ENCODE results near the gene FOXJ1. TPM values are rescaled to one million over a fixed set of nuclear protein-coding genes. Genes with fewer than 3 reads are reported as not detected.

FOXJ1 gene
- total RNA-seq, 1 donor from 2014 or later = under 0.01 TPM

DNA sequence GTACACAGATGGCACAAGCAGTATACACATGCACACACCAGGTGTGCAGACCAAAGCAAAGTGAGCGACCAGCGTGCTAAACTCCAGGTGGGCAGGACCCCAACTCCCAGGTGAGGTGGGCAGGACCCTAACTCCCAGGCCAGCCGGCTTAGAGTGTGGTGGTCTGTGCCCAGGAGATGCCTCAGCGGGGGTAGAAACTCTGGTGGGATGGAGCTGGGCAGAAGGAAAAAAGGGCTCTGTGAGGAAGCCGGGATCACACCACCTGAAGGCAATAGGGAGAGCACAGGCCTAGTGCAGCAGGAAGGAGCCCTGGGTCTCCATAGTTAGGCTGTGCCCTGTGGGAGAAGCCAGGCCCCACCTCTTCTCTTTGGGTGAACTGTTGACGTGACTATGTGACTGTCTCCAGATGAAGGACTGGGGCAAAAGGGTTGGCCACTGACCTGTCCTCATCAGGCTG lies 1.6 kb upstream of the FOXJ1 start:
- peaks cover 28 to 34% (median 34%) of the 10 kb centered on the region in 3 donors for H3K27me3 ChIP-seq (ENCODE audit: control insufficient read depth in 3 of 3, insufficient read depth in 3 of 3, low read length in 3 of 3)
- H3K27ac ChIP-seq (ENCODE audit: low read depth, low read length) = no peak overlapping the region
- H3K4me3 ChIP-seq (ENCODE audit: low read length in 3 of 3) = no peak overlapping the region
- H3K36me3 ChIP-seq (ENCODE audit: control insufficient read depth in 3 of 3, insufficient read depth in 3 of 3, low read length in 3 of 3) = peaks cover 10 to 11% (median 11%) of the 10 kb centered on the region in 3 donors
- H3K9ac ChIP-seq (ENCODE audit: low read depth in 1 of 3, low read length in 3 of 3) = no peak overlapping the region
- peaks cover 16 to 36% (median 33%) of the 10 kb centered on the region in 3 donors for H3K4me1 ChIP-seq (ENCODE audit: control insufficient read depth in 3 of 3, insufficient read depth in 3 of 3, low read length in 3 of 3)
- H3K9me3 ChIP-seq (ENCODE audit: control insufficient read depth in 3 of 3, low read length in 3 of 3) = no peaks in the 10 kb centered on the region

- peak overlapping the region in 1 of 3 donors; percentile 54 for H3K9ac ChIP-seq (ENCODE audit: low read depth in 1 of 3, low read length in 3 of 3)
- peaks cover 32 to 39% (median 39%) of the 10 kb centered on the region in 3 donors for H3K27me3 ChIP-seq (ENCODE audit: control insufficient read depth in 3 of 3, insufficient read depth in 3 of 3, low read length in 3 of 3)
- peaks cover 10 to 11% (median 11%) of the 10 kb centered on the region in 3 donors for H3K36me3 ChIP-seq (ENCODE audit: control insufficient read depth in 3 of 3, insufficient read depth in 3 of 3, low read length in 3 of 3)
- peak overlapping the region in 2 of 3 donors; percentile 55 to 69 for H3K4me3 ChIP-seq (ENCODE audit: low read length in 3 of 3)
- H3K4me1 ChIP-seq (ENCODE audit: control insufficient read depth in 3 of 3, insufficient read depth in 3 of 3, low read length in 3 of 3) = peaks cover 16 to 36% (median 33%) of the 10 kb centered on the region in 3 donors
- no peaks in the 10 kb centered on the region for H3K9me3 ChIP-seq (ENCODE audit: control insufficient read depth in 3 of 3, low read length in 3 of 3)
- H3K27ac ChIP-seq (ENCODE audit: low read depth, low read length) = no peak overlapping the region
These were observed 1.1 kb upstream of the FOXJ1 start for GRCh38 chr17:76142039-76142584.

- H3K36me3 ChIP-seq (ENCODE audit: control insufficient read depth in 3 of 3, insufficient read depth in 3 of 3, low read length in 3 of 3) = peaks cover 6 to 11% (median 7%) of the 10 kb centered on the region in 3 donors
- H3K4me3 ChIP-seq (ENCODE audit: low read length in 3 of 3) = peak overlapping the region in 2 of 3 donors; percentile 29 to 69
- no peak overlapping the region for H3K27ac ChIP-seq (ENCODE audit: low read depth, low read length)
- peaks cover 16 to 32% (median 27%) of the 10 kb centered on the region in 3 donors for H3K4me1 ChIP-seq (ENCODE audit: control insufficient read depth in 3 of 3, insufficient read depth in 3 of 3, low read length in 3 of 3)
- H3K9me3 ChIP-seq (ENCODE audit: control insufficient read depth in 3 of 3, low read length in 3 of 3) = no peaks in the 10 kb centered on the region
- H3K9ac ChIP-seq (ENCODE audit: low read depth in 1 of 3, low read length in 3 of 3) = no peak overlapping the region
- peaks cover 44 to 50% (median 50%) of the 10 kb centered on the region in 3 donors for H3K27me3 ChIP-seq (ENCODE audit: control insufficient read depth in 3 of 3, insufficient read depth in 3 of 3, low read length in 3 of 3)
These were observed 309 bp downstream of the FOXJ1 start for GRCh38 chr17:76140661-76141211.

GRCh38 chr17:76139801-76140660 lies 1.0 kb downstream of the FOXJ1 start:
- no peak overlapping the region for H3K4me3 ChIP-seq (ENCODE audit: low read length in 3 of 3)
- no peak overlapping the region for H3K9ac ChIP-seq (ENCODE audit: low read depth in 1 of 3, low read length in 3 of 3)
- H3K36me3 ChIP-seq (ENCODE audit: control insufficient read depth in 3 of 3, insufficient read depth in 3 of 3, low read length in 3 of 3) = peaks cover 4 to 7% (median 5%) of the 10 kb centered on the region in 3 donors
- peaks cover 12 to 28% (median 22%) of the 10 kb centered on the region in 3 donors for H3K4me1 ChIP-seq (ENCODE audit: control insufficient read depth in 3 of 3, insufficient read depth in 3 of 3, low read length in 3 of 3)
- H3K27ac ChIP-seq (ENCODE audit: low read depth, low read length) = no peak overlapping the region
- peaks cover 51 to 57% (median 57%) of the 10 kb centered on the region in 3 donors for H3K27me3 ChIP-seq (ENCODE audit: control insufficient read depth in 3 of 3, insufficient read depth in 3 of 3, low read length in 3 of 3)
- no peaks in the 10 kb centered on the region for H3K9me3 ChIP-seq (ENCODE audit: control insufficient read depth in 3 of 3, low read length in 3 of 3)

GRCh38 chr17:76138896-76139752 lies 1.9 kb downstream of the FOXJ1 start:
- peaks cover 57 to 60% (median 60%) of the 10 kb centered on the region in 3 donors for H3K27me3 ChIP-seq (ENCODE audit: control insufficient read depth in 3 of 3, insufficient read depth in 3 of 3, low read length in 3 of 3)
- no peak overlapping the region for H3K9ac ChIP-seq (ENCODE audit: low read depth in 1 of 3, low read length in 3 of 3)
- no peak overlapping the region for H3K4me3 ChIP-seq (ENCODE audit: low read length in 3 of 3)
- H3K36me3 ChIP-seq (ENCODE audit: control insufficient read depth in 3 of 3, insufficient read depth in 3 of 3, low read length in 3 of 3) = no peaks in the 10 kb centered on the region
- H3K27ac ChIP-seq (ENCODE audit: low read depth, low read length) = no peak overlapping the region
- peaks cover 10 to 22% (median 21%) of the 10 kb centered on the region in 3 donors for H3K4me1 ChIP-seq (ENCODE audit: control insufficient read depth in 3 of 3, insufficient read depth in 3 of 3, low read length in 3 of 3)
- H3K9me3 ChIP-seq (ENCODE audit: control insufficient read depth in 3 of 3, low read length in 3 of 3) = no peaks in the 10 kb centered on the region

GRCh38 chr17:76138234-76138895 lies 2.7 kb downstream of the FOXJ1 start:
- Histone ChIP-seq H3K36me3 (ENCODE audit: control insufficient read depth in 3 of 3, insufficient read depth in 3 of 3, low read length in 3 of 3) (no peaks in the 10 kb centered on the region), H3K9me3 (ENCODE audit: control insufficient read depth in 3 of 3, low read length in 3 of 3) (no peaks in the 10 kb centered on the region), H3K9ac (ENCODE audit: low read depth in 1 of 3, low read length in 3 of 3) (no peak overlapping the region), H3K4me1 (ENCODE audit: control insufficient read depth in 3 of 3, insufficient read depth in 3 of 3, low read length in 3 of 3) (peaks cover 10 to 22% (median 18%) of the 10 kb centered on the region in 3 donors), H3K4me3 (ENCODE audit: low read length in 3 of 3) (no peak overlapping the region), H3K27me3 (ENCODE audit: control insufficient read depth in 3 of 3, insufficient read depth in 3 of 3, low read length in 3 of 3) (peaks cover 62 to 65% (median 63%) of the 10 kb centered on the region in 3 donors), H3K27ac (ENCODE audit: low read depth, low read length) (no peak overlapping the region)

DNA sequence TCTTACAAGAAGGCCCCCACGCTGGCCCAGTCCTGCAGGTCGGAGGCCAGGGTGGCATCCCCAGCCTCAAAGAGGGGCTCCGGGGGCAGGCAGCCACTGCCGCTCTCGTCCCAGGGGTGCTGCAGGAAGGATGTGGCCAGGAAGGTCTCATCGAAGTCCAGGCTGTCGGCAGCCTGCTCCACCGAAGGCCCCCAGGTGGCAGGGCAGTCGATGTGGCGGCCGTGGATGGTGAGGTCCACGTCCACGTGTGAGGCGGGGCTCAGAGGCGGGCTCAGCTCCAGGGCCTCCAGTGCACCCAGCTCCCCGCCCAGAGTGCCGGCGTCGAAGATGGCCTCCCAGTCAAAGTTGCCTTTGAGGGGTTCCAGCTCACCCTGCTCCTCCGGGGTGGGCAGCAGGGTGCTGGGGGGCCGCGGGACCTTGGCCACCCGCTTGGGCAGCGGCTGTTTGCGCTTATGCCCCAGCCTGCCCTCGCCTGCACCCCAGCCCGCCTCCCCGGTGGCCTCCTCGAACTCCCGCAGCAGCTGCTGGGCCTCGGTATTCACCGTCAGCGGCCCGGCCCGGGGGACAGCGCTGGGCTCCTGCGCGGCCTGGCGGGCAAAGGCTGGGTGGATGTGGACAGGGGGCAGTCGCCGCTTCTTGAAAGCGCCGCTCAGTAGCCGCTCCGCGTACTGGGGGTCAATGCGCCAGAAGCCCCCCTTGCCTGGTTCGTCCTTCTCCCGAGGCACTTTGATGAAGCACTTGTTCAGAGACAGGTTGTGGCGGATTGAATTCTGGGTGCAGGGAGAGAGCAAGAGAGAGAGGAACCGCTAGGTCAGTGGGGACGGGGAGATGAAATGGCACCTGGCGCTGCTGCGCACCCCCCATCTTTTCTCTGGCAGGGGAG lies 3.5 kb downstream of the FOXJ1 start:
- Histone ChIP-seq H3K36me3 (ENCODE audit: control insufficient read depth in 3 of 3, insufficient read depth in 3 of 3, low read length in 3 of 3) (no peaks in the 10 kb centered on the region), H3K9me3 (ENCODE audit: control insufficient read depth in 3 of 3, low read length in 3 of 3) (no peaks in the 10 kb centered on the region), H3K4me1 (ENCODE audit: control insufficient read depth in 3 of 3, insufficient read depth in 3 of 3, low read length in 3 of 3) (peaks cover 10 to 21% (median 18%) of the 10 kb centered on the region in 3 donors), H3K9ac (ENCODE audit: low read depth in 1 of 3, low read length in 3 of 3) (no peak overlapping the region), H3K4me3 (ENCODE audit: low read length in 3 of 3) (no peak overlapping the region), H3K27me3 (ENCODE audit: control insufficient read depth in 3 of 3, insufficient read depth in 3 of 3, low read length in 3 of 3) (peaks cover 69 to 71% (median 70%) of the 10 kb centered on the region in 3 donors), H3K27ac (ENCODE audit: low read depth, low read length) (no peak overlapping the region)

- Histone ChIP-seq H3K36me3 (ENCODE audit: control insufficient read depth in 3 of 3, insufficient read depth in 3 of 3, low read length in 3 of 3) (no peaks in the 10 kb centered on the region), H3K27me3 (ENCODE audit: control insufficient read depth in 3 of 3, insufficient read depth in 3 of 3, low read length in 3 of 3) (peaks cover 72 to 75% (median 74%) of the 10 kb centered on the region in 3 donors), H3K27ac (ENCODE audit: low read depth, low read length) (no peak overlapping the region), H3K9me3 (ENCODE audit: control insufficient read depth in 3 of 3, low read length in 3 of 3) (no peaks in the 10 kb centered on the region), H3K4me3 (ENCODE audit: low read length in 3 of 3) (no peak overlapping the region), H3K9ac (ENCODE audit: low read depth in 1 of 3, low read length in 3 of 3) (no peak overlapping the region), H3K4me1 (ENCODE audit: control insufficient read depth in 3 of 3, insufficient read depth in 3 of 3, low read length in 3 of 3) (peaks cover 10 to 18% (median 14%) of the 10 kb centered on the region in 3 donors)
These were observed 4.1 kb downstream of the FOXJ1 start for GRCh38 chr17:76137001-76137350.
